Fibroblast of lung (primary cell): ENCODE measurements around the gene ZNF618. TPM values are rescaled to one million over a fixed set of nuclear protein-coding genes. Genes with fewer than 3 reads are reported as not detected.

Source experiments
- DNase-seq, 2 donors: peaks; one replicate each; pipeline versions ENCODE4 v3.0.0 to v3.0.0-alpha.2; 2010; ENCODE audit warnings: low read depth in 2 of 2
- H2AFZ ChIP-seq: 2 replicates; pipeline ENCODE4 v1.5.1; 2012; ENCODE audit warnings: low read length, control low read depth, inconsistent platforms
- H3K27ac ChIP-seq: 2 replicates; pipeline ENCODE4 v1.5.1; 2011; ENCODE audit warnings: low read length, control low read depth; ENCODE audit not compliant: insufficient read depth
- H3K27me3 ChIP-seq: 2 replicates; pipeline ENCODE4 v1.5.1; 2011; ENCODE audit warnings: mild to moderate bottlenecking, low read length; ENCODE audit not compliant: control insufficient read depth, insufficient read depth
- H3K36me3 ChIP-seq: 2 replicates; pipeline ENCODE4 v1.5.1; 2011; ENCODE audit warnings: low read length; ENCODE audit not compliant: control insufficient read depth, insufficient read depth
- H3K4me1 ChIP-seq: 2 replicates; pipeline ENCODE4 v1.5.1; 2011; ENCODE audit warnings: low read length; ENCODE audit not compliant: control insufficient read depth, insufficient read depth; ENCODE audit errors: extremely low read depth
- H3K4me2 ChIP-seq: 2 replicates; pipeline ENCODE4 v1.5.1; 2011; ENCODE audit warnings: low read length, control low read depth; ENCODE audit not compliant: insufficient read depth; ENCODE audit errors: extremely low read depth
- H3K4me3 ChIP-seq, 4 experiments: fragments of 200-600 bp in 1 of 4; sonication (generic) in 1 of 4; replicated peaks in 1 of 4; 2 replicates each; pipeline ENCODE4 v1.5.1; 2011 to 2016; ENCODE audit warnings: low read length in 4 of 4, low read depth in 3 of 4, mild to moderate bottlenecking in 3 of 4, control low read depth in 2 of 4, inconsistent platforms in 1 of 4, mixed read lengths in 1 of 4; ENCODE audit not compliant: insufficient read depth in 1 of 4; ENCODE audit errors: control extremely low read depth in 1 of 4
- H3K79me2 ChIP-seq: 2 replicates; pipeline ENCODE4 v1.5.1; 2012; ENCODE audit warnings: mild to moderate bottlenecking, low read length, inconsistent platforms; ENCODE audit not compliant: control insufficient read depth, insufficient read depth
- H3K9ac ChIP-seq: 2 replicates; pipeline ENCODE4 v1.5.1; 2011; ENCODE audit warnings: mild to moderate bottlenecking, low read length, control low read depth; ENCODE audit not compliant: insufficient read depth
- H3K9me3 ChIP-seq: 2 replicates; pipeline ENCODE4 v1.5.1; 2012; ENCODE audit warnings: low read depth, low read length; ENCODE audit not compliant: control insufficient read depth, insufficient read depth
- H4K20me1 ChIP-seq: 2 replicates; pipeline ENCODE4 v1.5.1; 2011; ENCODE audit warnings: low read length; ENCODE audit not compliant: control insufficient read depth, insufficient read depth; ENCODE audit errors: extremely low read depth
- CTCF ChIP-seq, 2 donors: IDR thresholded peaks in 1 of 2; conservative IDR thresholded peaks in 1 of 2; 1 replicate in 1 of 2; 2 replicates in 1 of 2; pipeline ENCODE4 v1.5.1; 2011 to 2012; ENCODE audit warnings: low read length in 2 of 2, control low read depth in 1 of 2, inconsistent platforms in 1 of 2, low read depth in 1 of 2, mild to moderate bottlenecking in 1 of 2
- EZH2 ChIP-seq: IDR thresholded peaks from 2 replicates; pipeline ENCODE4 v1.5.1; 2012; ENCODE audit warnings: low read length, control low read depth, mild to moderate bottlenecking; ENCODE audit errors: missing control alignments
- polyA plus RNA-seq, 2 donors: library from polyadenylated mRNA; depleted of rRNA in 1 of 2; stranded (reverse) in 1 of 2; unstranded in 1 of 2; fragments of >200 nt; gene quantifications; 2 replicates each; pipeline ENCODE4 v1.2.1, GENCODE V29; 2011 to 2012; ENCODE audit warnings: missing spikeins in 1 of 2
- total RNA-seq: library from RNA; depleted of rRNA; stranded (reverse); fragments of >200 nt; gene quantifications from 2 replicates; pipeline ENCODE4 v1.2.1, GENCODE V29; 2014

ZNF618 gene
- total and polyA plus RNA-seq, 2 donors (not counting 1 experiment from before 2014, with no cell fraction given) = 6.6 to 8.6 TPM

GRCh38 chr9:114086009-114086408 is 209.9 kb downstream of the ZNF618 start:
- no peaks in the 10 kb centered on the region for H3K79me2 ChIP-seq
- H3K27ac ChIP-seq = no peak overlapping the region
- no peaks in the 10 kb centered on the region for H3K36me3 ChIP-seq
- TF ChIP-seq EZH2 = no peak
- TF ChIP-seq CTCF (conservative IDR thresholded peaks at IDR 0.05 in 1 of 2, IDR thresholded peaks at IDR 0.05 in 1 of 2; ENCODE audit: low read depth in 1 of 2, low read length in 2 of 2) = no peak
- no peaks in the 10 kb centered on the region for H4K20me1 ChIP-seq
- no peak overlapping the region for H3K9ac ChIP-seq
- H2AFZ ChIP-seq = no peak overlapping the region
- peaks cover 21% of the 10 kb centered on the region for H3K27me3 ChIP-seq
- no peak overlapping the region for H3K4me2 ChIP-seq
- no peaks in the 10 kb centered on the region for H3K4me1 ChIP-seq
- DNase-seq = no peak
- no peak overlapping the region for H3K4me3 ChIP-seq
- H3K9me3 ChIP-seq = no peaks in the 10 kb centered on the region

GRCh38 chr9:114086607-114087006 is 210.5 kb downstream of the ZNF618 start:
- no peaks in the 10 kb centered on the region for H3K9me3 ChIP-seq
- no peak overlapping the region for H3K27ac ChIP-seq
- no peaks in the 10 kb centered on the region for H4K20me1 ChIP-seq
- H3K4me1 ChIP-seq = no peaks in the 10 kb centered on the region
- H3K4me3 ChIP-seq = no peak overlapping the region
- H2AFZ ChIP-seq = no peak overlapping the region
- no peaks in the 10 kb centered on the region for H3K79me2 ChIP-seq
- no peaks in the 10 kb centered on the region for H3K36me3 ChIP-seq
- no peak overlapping the region for H3K4me2 ChIP-seq
- DNase-seq = no peak
- TF ChIP-seq CTCF (conservative IDR thresholded peaks at IDR 0.05 in 1 of 2, IDR thresholded peaks at IDR 0.05 in 1 of 2; ENCODE audit: low read depth in 1 of 2, low read length in 2 of 2) (no peak), EZH2 (no peak)
- peaks cover 21% of the 10 kb centered on the region for H3K27me3 ChIP-seq
- H3K9ac ChIP-seq = no peak overlapping the region

- no peak overlapping the region for H3K9ac ChIP-seq
- TF ChIP-seq EZH2 = no peak
- TF ChIP-seq CTCF (conservative IDR thresholded peaks at IDR 0.05 in 1 of 2, IDR thresholded peaks at IDR 0.05 in 1 of 2; ENCODE audit: low read depth in 1 of 2, low read length in 2 of 2) = no peak
- H3K4me3 ChIP-seq = no peak overlapping the region
- no peak overlapping the region for H3K27ac ChIP-seq
- no peaks in the 10 kb centered on the region for H3K79me2 ChIP-seq
- H3K36me3 ChIP-seq = no peaks in the 10 kb centered on the region
- H3K9me3 ChIP-seq = no peaks in the 10 kb centered on the region
- peaks cover 21% of the 10 kb centered on the region for H3K27me3 ChIP-seq
- H2AFZ ChIP-seq = no peak overlapping the region
- no peak for DNase-seq
- no peaks in the 10 kb centered on the region for H4K20me1 ChIP-seq
- no peak overlapping the region for H3K4me2 ChIP-seq
- no peaks in the 10 kb centered on the region for H3K4me1 ChIP-seq
These were observed 211.6 kb downstream of the ZNF618 start for GRCh38 chr9:114087721-114088120.
